Epidermal melanocyte (primary cell): ENCODE data around the gene PERM1.
"Not testable (repeated sequence)": the region's sequence is repeated elsewhere in the genome, so short reads cannot be mapped to it uniquely, and the experiment has no call there.

Experiments
- DNase-seq: peaks from one replicate; pipeline ENCODE4 v3.0.0; 2011; ENCODE audit warnings: low spot score; ENCODE audit not compliant: insufficient read length

The PERM1 gene

DNA sequence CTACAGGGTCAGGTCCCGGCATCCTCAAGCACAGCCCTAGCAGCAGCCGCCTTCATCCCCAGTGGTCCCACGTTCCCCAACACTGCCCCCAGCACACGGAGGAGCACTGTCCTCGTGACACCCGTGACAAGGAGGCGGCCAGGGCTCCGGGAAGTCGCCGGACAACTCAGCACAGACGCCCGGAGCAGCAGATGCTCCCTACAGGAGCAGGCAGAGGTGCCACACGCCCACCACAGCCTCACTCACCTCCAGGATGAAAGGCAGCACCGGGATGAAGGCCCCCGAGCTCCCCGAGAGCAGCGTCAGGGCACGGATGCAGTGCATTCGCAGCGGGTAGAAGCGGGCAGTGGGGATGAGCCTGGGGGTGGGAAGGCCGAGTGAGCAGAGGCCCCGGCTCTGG lies 31.0 kb downstream of the PERM1 start:
- DNase-seq: no peak

GRCh38 chr1:950268-950667 lies 31.6 kb downstream of the PERM1 start:
- DNase-seq: no peak

DNA sequence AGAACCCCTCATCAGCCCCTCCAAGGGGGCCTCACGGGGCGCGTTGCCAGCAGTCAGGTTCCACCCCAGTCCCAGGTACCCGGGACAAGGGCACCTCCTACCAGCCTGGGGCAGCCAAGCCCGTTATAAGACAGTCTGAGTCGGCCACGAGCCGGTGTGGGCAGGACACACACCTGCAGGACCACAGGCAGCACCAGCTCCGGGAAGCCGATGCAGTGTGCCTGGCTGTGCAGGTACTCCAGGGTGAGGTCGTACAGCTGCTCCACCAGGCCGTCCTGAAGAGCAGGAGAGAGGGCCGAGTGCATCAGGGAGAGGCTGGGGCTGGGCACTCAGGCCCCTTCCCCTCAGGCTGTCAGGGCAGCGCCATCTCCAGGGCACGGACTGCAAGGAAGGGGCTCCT lies 33.9 kb downstream of the PERM1 start:
- no peak for DNase-seq

DNA sequence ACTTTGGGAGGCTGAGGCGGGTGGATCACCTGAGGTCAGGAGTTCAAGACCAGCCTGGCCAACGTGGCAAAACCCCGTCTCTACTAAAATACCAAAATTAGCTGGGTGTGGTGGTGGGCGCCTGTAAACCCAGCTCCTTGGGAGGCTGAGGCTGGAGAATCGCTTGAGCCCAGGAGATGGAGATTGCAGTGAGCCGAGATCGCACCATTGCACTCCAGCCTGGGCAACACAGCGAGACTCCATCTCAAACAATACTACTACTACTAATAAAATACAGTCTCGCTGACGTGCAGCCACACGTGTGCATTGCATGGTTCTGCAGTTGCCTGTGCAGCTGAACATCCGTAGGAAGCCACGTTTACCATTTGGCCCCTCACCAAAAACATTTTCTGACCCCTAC lies 35.1 kb downstream of the PERM1 start:
- not testable (repeated sequence) for DNase-seq

DNA sequence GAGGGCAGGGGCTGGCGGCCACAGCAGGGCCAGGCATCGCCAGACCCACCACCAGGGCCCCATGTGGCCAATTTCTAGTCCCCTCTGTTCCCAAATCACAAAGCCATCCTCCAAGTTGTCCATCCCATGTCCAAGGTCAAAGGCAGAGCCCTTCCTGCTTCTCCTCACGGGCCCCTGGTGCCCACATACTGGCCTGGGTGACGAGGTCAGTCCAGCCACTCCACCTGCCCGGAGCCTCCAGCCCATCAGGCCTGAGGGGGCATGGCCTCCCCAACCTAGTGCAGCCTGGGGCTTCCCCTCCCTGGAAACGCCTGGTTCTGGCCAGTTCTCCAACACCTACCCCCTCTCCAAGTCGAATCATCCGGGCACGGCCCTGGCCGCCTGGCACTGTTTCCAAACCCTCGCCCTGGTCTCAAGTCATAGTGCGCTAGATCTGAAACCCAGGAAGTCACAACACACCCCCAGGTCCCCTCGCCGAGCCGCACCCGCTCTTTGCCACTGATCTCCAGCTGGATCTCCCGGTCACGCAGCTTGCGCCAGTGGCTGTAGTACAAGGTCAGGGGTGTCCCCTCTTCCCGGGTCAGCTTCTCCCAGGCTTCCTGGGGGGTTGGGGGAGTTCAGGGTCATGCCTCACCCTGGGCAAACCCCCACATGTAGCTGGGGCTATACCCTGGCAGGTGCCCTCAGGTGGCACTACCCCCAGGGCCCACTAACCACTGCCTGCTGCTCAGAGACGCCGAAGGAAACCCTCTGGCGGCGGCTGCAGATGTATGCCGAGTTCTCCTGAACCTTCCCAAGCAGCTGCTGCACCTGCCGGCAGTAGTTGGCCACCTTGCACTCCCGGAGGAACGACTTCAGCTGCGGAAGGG lies 36.0 kb downstream of the PERM1 start:
- DNase-seq: no peak

- DNase-seq: no peak
Measured at GRCh38 chr1:944341-945325, 37.3 kb downstream of the PERM1 start.

GRCh38 chr1:943545-944340 lies 38.1 kb downstream of the PERM1 start:
- DNase-seq: no peak

DNA sequence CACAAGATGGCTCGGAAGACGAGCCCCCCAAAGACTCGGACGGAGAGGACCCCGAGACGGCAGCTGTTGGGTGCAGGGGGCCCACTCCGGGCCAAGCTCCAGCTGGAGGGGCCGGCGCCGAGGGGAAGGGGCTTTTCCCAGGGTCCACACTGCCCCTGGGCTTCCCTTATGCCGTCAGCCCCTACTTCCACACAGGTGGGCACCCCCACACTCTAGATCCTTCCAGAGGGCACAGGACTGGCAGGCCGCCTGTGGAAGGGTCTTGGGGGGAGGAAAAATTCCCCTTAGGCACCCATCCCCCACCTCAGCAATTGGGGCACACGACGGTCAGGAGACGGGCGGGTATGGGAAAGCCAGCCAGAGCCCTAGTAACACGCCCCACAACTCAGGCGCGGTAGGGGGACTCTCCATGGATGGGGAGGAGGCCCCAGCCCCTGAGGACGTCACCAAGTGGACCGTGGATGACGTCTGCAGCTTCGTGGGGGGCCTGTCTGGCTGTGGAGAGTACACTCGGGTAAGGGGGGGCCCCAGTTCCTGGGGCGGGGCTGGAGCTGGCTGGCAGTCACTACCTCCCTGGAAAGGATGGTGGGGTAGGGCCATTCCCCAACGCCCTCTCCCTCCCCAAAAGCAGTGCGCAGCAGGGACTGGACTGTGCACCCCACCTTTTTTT lies 38.9 kb downstream of the PERM1 start:
- no peak for DNase-seq

DNA sequence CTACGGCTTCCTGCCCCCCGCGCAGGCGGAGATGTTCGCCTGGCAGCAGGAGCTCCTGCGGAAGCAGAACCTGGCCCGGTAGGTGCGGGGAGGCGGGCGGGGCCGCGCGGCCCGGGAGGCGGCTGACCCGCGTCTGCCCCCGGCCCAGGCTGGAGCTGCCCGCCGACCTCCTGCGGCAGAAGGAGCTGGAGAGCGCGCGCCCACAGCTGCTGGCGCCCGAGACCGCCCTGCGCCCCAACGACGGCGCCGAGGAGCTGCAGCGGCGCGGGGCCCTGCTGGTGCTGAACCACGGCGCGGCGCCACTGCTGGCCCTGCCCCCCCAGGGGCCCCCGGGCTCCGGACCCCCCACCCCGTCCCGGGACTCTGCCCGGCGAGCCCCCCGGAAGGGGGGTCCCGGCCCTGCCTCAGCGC lies 39.5 kb downstream of the PERM1 start:
- DNase-seq: no peak

DNA sequence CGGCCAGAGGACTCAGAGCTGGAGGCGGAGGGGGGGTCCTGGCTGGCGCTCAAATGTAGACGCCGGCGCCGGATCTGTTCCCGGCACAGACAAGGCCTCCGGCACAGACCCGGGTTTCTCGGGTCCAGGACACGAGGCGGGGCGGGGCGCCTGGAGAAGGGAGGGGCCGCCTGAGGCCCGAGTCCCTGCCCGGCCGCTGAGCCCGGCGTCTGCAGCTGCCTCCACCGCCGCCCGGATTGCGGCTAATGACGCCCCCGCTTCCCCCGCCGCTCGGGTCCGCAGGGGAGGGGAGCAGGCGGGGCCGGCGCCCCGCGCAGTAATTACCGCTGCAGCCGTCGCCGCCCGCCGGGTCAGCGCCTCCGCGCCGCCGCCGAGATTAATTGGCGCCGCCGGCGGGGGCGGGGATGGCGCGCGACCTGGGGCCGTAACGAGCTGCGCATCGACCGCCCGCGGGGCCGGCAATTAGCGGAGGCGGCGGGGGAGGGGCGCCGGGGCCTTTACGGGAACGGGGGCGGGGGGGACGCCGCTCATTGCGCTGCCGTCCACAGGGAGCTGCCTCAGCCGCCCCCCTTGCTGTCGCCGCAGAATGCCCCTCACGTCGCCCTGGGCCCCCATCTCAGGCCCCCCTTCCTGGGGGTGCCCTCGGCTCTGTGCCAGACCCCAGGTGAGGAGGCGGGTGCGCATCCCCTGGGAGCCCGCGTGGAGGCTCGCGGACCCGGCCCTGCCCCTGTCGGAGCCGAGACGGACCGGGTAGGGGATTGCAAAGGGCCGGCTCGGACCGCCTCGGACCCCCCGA lies 40.1 kb downstream of the PERM1 start:
- DNase-seq: peak; percentile 95

- DNase-seq: no peak
Measured at GRCh38 chr1:941015-941587, 40.8 kb downstream of the PERM1 start.

DNA sequence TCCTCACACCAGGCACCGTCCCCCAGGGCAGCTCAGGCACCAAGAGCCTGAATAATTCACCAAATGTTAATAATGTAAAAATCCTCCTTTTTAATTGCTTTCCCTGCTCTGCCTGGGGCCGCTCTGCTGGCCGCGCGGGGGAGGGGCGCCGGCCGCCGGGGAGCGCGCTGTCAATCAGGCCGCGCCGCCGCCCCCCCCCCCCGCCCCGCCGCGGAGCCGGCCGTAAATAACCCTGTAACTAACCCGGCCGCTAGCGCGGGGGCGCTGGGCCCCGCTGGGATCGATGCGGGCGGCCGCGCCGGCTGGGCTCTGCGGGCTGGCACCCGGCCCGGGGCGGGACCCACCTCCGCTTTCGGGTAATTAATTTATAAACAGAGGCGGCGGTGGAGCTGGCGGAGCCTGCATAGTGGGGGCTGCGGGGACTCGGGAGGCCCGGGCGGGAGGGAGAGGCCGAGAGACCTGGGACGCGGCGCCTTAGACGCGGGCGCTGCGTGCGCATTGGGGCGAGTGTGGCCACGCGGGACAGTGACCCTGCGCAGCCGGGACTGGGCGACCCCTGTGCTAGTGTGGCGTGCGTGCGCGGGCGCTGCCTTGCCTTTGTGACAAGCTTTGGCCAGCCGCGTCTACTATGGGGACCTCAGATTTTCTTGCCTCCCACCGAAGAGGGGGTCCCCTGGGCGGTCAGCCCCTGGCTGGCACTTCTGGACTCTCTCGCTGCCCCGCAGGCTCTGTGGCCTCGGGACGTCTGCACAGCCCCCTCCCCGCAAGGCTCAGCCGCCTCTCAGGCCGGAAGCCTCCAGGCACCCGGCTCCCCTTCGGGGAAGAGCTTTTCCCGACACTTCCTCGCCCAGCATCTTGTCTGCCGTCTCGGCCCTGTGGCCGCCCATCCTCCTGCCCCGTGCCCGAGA lies 41.5 kb downstream of the PERM1 start:
- peak; percentile 77 for DNase-seq

GRCh38 chr1:939511-940106 lies 42.3 kb downstream of the PERM1 start:
- DNase-seq: no peak

DNA sequence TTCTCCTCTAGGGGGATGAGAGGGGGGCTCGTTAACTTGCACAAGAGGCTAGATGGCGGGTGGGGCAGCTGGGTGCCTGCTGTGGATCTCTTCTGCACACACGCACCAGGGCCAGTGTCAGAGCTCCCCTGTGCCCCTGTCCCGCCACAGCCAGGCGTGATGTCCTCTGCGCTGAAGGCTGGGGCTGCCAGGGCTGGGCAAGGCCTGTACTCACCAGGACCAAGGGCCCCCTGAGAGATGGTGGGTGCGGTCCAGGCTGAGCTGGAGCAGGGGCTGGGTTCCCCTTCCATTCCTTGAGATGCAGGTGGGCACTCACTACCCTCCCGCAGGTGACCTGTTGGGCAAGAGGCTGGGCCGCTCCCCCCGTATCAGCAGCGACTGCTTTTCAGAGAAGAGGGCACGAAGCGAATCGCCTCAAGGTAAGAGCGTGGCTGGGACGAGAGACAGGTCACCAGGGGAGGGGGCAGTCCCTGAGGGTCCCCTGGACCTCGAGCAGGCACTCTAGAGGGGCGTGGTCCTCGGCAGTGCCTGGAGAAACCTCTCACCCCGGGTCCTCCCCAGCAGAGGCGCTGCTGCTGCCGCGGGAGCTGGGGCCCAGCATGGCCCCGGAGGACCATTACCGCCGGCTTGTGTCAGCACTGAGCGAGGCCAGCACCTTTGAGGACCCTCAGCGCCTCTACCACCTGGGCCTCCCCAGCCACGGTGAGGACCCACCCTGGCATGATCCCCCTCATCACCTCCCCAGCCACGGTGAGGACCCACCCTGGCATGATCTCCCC lies 43.0 kb downstream of the PERM1 start:
- no peak for DNase-seq

GRCh38 chr1:938088-938683 lies 43.7 kb downstream of the PERM1 start:
- DNase-seq: no peak

GRCh38 chr1:937521-937920 lies 44.4 kb downstream of the PERM1 start:
- DNase-seq: no peak
